Stimulated activated CD4-positive, alpha-beta T cell treated with anti-CD3 and anti-CD28 coated beads, Interleukin-1b, Interleukin-23, amount 100 ng/mL, for 1 hour (primary cell): Measurements from ENCODE around the gene RNF166.
"Not testable (repeated sequence)": the region's sequence is repeated elsewhere in the genome, so short reads cannot be mapped to it uniquely, and the experiment has no call there.

Source experiments
- DNase-seq, 2 donors: peaks; one replicate each; pipeline ENCODE4 v3.0.0-alpha.2; 2020; ENCODE audit warnings: low read depth in 2 of 2

RNF166 gene

DNA sequence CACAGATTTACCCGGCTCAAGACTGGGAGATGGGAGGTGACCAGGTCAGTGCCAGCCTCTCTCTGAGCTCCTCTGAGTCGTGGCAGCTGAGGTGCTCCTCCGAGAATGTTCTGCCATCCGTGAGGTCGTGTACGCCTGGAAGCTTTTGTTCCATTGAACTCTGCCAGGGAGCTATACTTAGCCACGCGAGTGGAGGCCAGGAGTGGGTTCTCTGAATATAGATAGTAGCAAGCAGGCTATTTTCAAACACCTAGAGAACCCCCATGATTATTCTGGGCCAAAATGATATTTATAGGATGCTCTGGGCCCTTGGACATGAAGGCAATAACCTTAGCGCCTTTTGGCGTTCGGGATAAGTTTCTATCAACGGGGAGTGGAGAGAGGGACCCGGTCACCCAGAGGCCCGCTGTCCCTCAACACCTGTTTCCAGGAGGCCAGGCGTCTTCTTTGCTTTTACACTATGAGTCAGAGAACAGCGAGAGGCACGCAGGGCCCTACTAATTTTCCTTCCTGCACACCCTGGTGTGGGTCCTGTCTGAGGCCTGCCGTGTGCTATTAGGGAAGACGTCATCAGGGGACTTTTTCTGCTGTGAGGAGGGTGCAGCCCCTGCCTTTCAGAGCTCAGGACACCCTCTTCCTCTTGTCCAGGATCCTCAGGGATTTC is 32.4 kb downstream of the RNF166 start:
- DNase-seq, result no peak

DNA sequence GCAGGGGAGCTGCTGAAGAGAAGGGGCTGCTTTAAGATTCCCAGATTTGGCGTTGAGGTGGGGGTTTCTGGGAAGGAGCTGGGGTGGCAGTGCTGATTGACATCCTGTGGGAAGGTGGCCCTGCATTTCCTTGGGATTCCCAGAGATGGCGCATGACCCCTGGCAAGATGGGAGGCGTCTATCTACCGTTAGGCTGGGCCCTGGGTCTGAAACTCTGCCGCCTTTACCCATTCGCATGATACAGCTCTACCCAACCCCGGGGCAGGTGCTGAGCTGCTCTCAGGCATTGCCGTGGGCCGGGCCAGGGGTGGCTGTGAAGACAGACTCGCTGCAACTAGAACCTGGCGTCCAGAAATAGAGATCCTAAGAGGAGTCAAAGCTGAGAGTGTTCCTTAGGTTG is 33.4 kb downstream of the RNF166 start:
- no peak for DNase-seq

DNA sequence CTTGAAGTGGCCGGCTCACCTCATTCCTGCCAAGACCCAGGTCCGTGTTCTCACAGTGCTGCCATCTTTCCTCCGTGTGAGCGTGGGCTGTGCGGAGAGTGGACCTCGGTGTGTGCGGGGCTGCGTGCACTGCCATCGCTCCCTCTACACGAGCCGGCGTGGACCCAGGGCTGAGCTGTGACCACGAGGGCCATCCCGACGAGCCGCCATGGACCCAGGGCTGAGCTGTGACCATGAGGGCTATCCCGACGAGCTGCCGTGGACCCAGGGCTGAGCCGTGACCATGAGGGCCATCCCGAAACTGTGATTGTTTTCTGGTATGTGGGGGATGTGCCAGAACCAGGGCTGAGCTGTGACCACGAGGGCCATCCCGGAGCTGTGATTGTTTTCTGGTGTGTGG is 34.4 kb downstream of the RNF166 start:
- DNase-seq, result no peak

DNA sequence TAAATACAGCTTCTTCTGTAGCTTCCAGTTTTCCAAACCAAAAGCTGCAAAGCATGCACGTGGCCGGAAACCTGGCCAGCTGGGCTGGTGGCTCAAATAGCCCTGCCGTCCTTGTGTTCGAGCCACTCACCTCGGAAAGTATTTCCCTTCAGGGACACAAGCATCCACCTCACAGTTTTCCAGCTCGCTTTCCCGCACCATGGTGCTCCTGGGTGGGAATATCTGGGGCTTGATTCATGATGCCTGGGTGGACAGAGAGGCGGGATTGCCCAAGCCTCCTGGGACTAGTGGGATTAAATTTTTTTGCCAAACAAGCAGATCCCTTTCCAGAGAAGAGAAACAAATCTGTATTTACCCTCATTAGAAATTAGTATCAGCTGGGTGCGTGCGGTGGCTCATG is 36.2 kb downstream of the RNF166 start:
- DNase-seq, result no peak

DNA sequence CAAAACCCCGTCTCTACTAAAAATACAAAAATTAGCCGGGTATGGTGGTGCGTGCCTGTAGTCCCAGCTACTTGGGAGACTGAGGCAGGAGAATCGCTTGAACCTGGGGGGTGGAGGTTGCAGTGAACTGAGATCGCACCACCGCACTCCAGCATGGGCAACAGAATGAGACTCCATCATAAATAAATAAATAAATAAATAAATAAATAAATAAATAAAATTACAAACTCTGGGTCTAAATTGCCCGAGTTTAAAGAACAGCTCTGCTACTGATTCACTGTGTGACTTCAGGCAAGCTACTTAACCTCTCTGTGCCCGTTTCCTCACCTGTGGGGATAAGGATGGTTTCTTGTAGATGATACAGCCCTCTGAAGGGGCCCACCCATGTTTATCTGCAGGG is 36.7 kb downstream of the RNF166 start:
- not testable (repeated sequence) for DNase-seq

DNA sequence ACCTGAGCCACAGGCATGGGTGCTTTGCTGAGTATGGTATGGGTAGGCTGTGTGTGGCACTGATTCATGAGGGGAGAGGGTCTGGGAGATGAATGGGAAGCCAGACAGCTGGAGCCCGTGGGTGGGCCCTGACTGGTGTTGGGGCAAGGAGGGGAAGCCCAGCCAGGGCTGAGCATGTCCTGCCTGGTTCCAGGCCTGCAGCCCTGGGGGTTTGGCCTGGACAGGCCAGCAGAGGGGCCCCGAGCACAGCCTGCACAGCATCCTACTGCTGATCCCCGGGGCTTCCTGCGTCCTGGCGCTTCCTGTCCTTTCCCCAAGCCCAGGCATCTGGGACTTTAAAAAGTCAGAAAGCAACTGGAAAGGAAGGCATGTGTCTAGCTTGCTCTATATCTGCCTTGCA is 38.7 kb downstream of the RNF166 start:
- no peak for DNase-seq

DNA sequence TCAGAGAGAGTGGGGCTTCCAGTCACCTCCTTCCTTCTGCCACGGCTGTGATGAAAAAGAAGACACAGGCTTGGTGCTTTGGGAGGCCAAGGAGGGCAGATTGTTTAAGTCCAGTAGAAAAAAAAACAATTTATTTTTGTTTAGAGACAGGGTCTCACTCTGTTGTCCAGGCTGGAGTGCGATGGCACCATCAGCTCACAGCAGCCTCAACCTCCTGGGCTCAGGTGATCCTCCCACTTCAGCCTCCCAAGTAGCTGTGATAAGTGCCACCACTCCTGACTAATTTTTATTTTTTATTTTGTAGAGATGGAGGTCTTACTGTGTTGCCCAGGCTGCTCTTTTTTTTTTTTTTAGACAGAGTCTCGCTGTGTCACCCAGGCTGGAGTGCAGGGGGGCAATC is 40.6 kb downstream of the RNF166 start:
- DNase-seq, result no peak

DNA sequence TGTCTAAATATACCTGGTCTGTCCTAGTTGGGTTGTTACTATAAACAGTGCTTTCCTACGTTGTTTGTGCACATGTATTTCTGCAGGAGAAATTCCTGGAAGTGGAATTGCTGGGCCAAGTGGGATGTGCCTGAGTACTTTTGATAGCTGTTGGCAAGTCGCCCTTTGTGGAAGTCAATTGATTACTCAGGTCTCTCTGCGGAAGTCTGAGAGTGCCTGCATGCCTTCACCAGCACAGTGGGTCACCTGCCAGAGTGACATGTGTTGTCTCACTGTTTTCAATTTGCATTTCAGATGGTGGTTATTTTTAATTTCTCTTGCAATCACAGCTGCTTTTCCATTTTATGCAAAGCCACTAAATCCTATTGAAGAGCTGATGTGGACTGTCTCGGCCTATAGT is 41.1 kb downstream of the RNF166 start:
- DNase-seq, result no peak

DNA sequence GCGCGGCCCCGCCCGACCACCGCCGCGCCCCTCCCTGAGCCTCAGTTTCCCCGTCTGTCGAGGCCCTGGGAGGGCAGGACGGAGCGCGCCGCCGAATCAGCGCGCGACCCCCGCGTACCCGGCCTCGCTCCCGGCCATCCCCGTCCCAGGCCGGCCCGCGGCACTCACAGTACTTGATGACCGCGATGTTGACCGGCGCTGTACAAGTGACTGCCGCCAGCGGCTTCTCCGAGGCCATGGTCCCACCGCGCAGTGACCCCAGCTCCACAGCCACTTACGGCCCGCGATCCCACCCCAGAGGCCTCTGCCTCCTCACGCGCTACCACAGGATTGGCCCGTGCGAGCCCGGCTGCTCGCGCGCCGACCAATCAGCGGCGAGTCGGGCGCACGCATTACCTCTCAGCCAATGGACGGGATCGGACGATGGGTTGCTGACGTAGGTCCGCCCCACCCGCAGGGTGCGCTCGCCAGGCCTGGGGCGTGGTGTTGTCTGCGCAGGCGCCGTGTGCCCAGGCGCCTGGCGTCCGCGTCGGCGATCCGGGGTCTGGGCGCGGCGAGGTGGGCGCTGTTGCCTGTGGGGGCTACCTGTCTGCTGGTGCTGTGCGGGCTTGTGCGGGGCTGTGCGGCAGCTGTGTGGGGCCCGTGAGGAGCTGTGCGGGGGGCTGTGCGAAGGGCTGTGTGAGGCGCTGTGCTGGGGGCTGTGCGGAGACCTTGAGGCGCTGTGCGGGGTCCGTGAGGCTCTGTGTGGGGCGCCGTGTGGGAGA is 43.2 kb downstream of the RNF166 start, which contains the start of gene MVD:
Gene MVD, minus strand, starts transcription at position 249 of the 764 bp plus-strand sequence. Its CDS starts 11 bp downstream, at position 238.
- peak; percentile 80 to 86 for DNase-seq

DNA sequence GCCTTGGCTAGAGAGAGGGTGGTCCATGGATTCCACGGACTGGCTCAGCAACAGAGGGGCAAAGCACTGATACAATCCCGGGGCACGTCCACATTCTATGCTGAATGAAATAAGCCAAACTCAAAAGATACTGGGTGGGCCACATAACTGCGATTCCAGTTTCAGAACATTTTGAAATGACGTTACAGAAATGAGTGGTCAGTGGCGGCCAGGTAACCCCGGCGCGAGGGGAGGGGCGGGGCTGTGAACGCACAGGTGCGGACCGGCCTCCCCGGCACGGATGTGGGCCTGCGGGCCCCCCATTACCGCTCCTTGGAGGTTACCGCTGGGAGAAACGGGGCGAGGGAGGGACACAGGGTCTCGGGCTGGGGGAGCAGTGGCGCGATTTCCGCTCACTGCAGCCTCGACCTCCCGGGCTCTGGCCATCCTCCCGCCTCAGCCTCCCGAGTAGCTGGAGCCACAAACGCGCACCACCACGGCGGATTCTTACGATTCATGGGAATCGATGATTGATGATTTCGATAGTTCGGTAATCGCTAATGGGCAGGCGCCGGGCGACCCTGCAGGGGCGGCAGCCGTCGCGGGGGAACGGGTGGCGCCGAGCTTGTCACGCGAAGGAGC is 43.9 kb downstream of the RNF166 start:
- DNase-seq, result no peak

DNA sequence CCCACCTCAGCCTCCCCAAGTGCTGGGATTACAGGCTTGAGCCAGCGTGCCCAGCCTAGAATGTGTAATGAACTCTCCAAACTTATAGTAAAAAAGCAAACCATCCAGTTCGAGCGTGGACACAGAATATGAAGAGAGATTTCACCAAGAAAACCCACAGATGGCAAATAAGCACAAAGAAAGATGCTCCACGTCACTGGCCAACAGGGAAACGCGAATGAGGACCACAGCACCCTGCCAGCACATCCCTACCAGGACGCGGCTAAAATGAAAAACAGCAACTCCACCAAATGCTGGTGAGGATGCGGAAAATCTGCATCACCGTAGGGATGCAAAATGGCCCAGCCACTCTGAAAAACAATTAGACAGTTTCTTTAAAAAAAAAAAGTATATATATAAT is 44.7 kb downstream of the RNF166 start:
- DNase-seq, result no peak

DNA sequence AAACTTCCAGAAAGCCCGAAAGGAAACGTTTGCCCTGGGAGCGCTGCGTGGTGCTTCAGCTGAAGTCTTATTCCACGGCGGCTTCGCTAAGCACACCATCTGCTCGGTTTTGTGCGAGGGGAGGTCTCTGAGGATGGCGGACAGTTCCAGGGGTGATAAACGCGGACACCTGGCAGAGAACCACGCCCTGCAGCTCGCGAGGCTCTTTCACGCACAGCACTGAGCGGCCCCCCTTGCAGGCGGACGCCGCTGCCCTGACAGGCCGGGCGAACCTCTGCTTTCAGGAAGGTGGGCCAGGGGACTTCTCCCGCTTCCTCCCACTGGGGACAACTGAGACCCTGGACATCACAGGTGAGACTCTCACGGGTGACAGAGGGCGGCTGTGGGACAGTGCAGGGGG is 47.0 kb downstream of the RNF166 start:
- no peak for DNase-seq

DNA sequence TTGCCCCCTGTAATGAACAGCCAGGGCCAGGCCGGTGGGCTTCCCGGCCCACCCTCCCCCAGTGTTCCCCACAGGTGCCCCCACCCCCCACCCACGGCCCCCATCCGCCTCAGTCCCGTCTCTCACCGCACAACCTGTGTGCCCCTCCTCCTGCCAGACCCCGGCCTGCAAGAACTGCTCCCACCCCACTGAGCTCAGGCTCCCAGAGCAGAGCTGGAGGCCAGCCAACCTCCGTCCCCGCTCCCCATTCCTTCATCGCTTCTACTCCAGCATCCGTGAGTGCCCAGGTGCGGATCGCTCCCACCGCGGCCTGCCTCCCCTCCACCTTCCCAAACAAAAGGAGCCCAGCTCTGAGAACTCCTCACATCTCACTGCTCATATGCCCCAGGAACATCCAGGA is 47.5 kb downstream of the RNF166 start:
- no peak for DNase-seq

DNA sequence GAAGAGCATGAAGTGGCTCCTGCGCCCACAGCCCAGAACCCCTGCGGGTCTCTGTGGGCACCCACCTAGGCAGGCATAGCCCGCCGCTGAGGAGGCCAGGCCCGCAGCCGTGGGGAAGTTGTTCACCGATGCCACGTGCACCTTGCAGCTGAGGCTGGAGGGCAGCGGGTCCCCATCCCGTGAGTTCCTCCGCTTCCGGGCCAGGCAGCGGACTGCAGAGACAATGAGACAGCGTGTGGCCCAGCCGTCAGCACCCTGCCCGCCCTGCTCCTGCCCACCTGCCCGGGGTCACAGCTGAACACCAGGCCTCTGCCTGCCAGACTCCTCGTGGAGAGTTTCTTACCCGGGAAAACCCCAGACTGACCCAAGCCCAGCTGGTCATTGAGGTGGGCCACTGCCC is 48.8 kb downstream of the RNF166 start:
- DNase-seq, result no peak

DNA sequence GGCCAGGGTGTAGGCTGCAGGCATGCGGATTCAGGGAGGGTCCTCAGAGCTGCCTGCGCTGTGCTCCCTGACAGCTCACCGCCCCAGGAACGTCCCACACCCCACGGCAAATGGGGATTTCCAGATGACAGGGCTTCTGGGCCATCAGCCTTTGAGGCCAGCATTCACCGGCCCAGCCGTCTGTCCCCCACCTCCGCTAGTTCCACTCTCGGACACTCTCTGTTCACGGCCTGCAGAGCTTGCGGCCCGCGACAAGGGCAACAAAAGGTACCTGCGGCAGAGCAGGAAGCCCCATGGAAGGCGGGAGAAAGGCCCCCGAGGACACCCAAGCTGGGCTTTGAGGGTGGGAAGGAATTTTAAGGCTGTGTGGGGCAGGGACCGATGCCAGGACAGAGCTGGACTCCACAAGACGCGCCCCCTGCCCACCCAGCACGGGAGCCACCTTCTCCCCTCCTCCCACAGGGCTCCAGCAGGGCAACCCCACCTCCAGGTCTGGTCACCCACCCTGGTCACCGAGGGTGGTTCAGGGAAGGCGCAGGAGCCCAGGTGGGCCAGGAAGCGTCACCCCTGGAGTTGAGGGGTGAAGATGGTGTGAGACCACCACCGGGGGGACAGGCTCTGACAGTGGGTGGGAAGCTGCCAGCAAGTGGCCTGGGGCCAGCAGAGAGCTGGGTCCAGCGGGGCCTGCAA is 49.8 kb downstream of the RNF166 start:
- no peak for DNase-seq

DNA sequence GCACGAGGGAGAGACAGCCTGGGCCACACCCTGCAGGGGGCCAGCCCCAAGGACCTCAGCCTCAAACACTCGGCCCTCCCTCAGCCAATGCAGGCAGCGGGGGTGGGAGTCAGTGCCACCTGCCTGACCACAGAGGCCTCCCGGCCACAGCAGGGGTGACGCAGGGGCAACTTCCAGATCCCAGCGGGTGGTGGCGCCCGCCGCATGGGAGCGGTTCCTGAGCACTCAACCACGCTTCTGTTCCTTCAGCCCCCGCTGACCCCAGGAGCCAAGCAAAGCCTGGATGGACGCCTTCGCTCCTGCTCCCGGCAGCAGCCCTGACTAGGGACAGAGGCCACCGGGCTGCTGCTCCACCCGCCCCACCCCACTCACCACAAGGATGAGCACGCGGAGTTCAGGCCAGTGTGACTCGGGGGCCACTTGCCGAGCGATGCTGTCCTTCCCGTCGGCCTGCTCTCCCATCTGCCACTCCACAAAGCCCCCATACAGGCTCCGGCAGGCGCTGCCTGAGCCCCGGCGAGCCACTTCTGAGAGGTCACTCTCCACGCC is 50.4 kb downstream of the RNF166 start:
- no peak for DNase-seq

DNA sequence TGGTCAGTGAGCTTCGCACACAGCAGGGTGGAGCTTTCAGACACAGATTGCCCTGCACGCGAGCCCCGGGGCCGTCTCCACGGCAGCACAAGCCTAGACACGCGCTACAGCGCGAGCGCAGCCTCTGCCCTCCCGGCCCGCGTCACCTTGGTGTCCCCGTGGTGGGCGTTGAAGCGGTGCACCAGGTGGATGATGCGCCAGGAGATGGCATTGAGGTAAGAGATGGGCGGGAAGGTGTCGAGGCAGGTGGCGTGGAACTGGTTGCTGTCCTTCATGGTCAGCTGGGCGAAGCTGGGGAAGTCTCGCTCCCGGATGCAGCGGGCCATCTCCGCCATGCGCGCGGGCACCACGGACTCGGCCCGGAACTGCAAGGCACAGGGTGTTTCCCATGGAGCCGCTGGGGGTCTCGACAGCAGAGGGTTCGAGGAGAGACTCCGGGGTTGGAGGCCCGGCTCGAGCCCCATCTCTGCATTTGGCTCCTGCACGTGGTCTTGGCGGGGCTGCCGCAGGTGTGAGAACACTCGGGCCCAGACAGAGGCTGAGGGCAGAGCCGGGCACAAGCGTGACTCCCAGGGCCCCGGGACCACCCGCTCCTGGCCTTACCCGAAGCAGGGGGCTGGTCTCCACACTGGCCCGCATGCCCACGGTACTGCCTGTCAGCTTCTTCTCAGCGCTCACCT is 51.0 kb downstream of the RNF166 start:
- no peak for DNase-seq

DNA sequence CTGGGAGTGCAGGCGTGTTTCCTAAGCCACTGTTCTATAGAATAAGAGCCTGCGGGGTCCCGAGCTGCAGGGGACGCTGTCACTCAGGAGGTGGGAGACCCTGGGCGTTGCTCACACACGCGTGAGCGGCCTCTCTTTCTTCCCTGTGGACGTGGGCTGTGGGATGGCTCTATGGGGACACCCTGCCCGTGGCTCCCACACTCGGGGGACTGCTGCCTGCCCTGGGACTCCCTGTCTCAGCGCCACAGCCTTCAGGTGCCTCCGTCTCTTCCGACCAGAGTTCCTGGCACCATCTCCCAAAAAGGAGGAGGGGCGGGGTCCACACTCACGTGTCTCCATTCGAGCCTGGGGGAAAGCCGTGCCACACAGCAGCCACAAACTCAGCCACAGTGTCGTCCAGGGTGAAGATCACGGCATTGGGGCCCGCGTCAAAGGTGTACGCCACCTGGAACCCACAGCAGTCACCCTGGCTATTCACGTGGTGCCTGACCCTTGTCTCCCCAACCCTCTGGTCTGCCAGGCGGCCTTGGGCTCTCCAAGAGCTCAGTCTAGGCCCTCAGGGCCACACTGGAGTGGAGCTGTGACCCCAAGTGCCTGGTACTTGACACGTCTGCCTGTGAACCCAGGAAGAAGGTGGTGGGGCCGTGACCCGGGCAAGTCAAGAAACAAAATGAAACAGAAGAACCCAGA is 51.7 kb downstream of the RNF166 start:
- DNase-seq, result no peak

DNA sequence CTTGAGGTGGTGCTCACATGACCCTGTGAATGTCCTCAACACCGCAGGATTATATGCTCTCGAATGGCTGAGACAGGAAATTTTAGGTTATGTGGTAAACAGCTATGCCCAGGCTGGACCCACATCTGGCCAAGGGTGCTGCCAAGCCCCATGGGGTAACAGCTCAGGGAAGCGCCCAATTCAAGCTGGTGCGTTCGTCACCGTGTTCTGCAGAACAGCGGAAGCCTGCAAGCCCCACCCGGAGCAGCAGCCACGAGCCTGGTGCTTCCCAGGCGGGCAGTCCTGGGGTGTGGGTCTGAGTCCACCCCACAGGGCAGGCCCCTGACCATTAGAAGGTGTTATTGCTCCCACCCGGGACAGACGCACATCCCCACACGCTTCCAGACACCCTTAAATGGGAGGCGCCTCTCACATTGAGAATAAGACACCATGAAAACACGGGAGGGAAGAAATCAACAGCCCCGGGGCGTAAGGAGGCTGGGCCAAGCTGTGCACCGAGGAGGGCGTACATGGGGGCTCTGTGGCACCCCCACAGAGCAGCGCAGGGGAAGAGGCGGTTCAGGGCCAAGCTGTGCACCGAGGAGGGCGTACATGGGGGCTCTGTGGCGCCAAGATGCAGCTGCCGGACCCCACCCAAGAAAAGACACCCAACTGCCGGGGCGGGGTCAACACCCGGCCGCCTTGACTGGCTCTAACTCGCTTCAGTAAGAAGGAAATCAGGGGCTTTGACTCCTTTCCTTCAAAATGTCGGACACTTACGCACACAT is 52.4 kb downstream of the RNF166 start:
- no peak for DNase-seq

DNA sequence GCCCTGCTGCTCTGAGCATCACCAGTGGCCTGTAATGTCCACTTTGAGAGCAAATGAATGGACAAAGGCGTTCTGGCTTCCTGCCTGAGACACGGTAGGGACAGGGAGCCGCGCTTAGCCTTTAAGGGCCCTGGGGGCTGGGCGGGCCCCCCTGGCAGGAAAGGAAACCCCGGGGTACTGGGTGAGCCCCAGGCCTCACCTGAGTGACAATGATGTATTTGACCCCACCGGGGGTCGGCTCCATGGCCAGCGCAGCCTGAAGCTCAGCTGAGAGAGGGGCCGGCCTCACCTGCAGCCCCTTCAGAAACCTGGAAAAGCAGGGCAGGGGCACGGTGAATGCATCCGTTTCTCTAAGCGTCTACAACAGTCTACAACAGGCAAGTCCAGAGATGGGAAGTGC is 53.1 kb downstream of the RNF166 start:
- no peak for DNase-seq
